ENCODE measurements around the gene GPR146. TPM values are rescaled to one million over a fixed set of nuclear protein-coding genes. Genes with fewer than 3 reads are reported as not detected.

The GPR146 gene
- total and polyA plus RNA-seq, 7 donors: 3.0 to 33.5 (median 10.8) TPM

- peaks cover 0 to 58% (median 51%) of the 10 kb centered on the region in 4 donors for H3K4me1 ChIP-seq
- no peak overlapping the region for H3K4me3 ChIP-seq
- peak overlapping the region; percentile 71 to 78 (median 76) for H3K27ac ChIP-seq
- DNase-seq: no peak
- WGBS, 2 donors: 88 to 91% methylated on average over 22 of the region's 22 CpGs
- H3K36me3 ChIP-seq: no peaks in the 10 kb centered on the region
- TF ChIP-seq POLR2A (IDR thresholded peaks at IDR 0.05): no peak
- TF ChIP-seq POLR2AphosphoS5 (IDR thresholded peaks at IDR 0.05): no peak
- TF ChIP-seq EP300 (IDR thresholded peaks at IDR 0.05): no peak
- TF ChIP-seq CTCF (IDR thresholded peaks at IDR 0.05): no peak
- H3K9me3 ChIP-seq: no peaks in the 10 kb centered on the region
- H3K27me3 ChIP-seq: no peaks in the 10 kb centered on the region
- intact Hi-C loops (cut with DNase I): no loop called here
Measured at GRCh38 chr7:1050956-1051690, 6.8 kb downstream of the GPR146 start.

GRCh38 chr7:1052031-1052818 is 7.9 kb downstream of the GPR146 start:
- Histone ChIP-seq H3K4me3 (no peak overlapping the region), H3K27ac (peak overlapping the region; percentile 71 to 78 (median 76)), H3K9me3 (no peaks in the 10 kb centered on the region), H3K36me3 (no peaks in the 10 kb centered on the region), H3K4me1 (peaks cover 0 to 62% (median 55%) of the 10 kb centered on the region in 4 donors), H3K27me3 (no peaks in the 10 kb centered on the region)
- 76 to 81% methylated on average over 20 of the region's 20 CpGs for whole genome bisulfite sequencing, 2 donors
- TF ChIP-seq CTCF (IDR thresholded peaks at IDR 0.05) (no peak), POLR2A (IDR thresholded peaks at IDR 0.05) (no peak), EP300 (IDR thresholded peaks at IDR 0.05) (no peak), POLR2AphosphoS5 (IDR thresholded peaks at IDR 0.05) (no peak)
- no peak for DNase-seq
- intact Hi-C loops (cut with DNase I): no loop called here

- TF ChIP-seq CTCF (IDR thresholded peaks at IDR 0.05) (no peak), POLR2AphosphoS5 (IDR thresholded peaks at IDR 0.05) (peak in 2 of 4 donors; percentile 11 to 43), POLR2A (IDR thresholded peaks at IDR 0.05) (no peak)
- Histone ChIP-seq H3K27me3 (no peaks in the 10 kb centered on the region), H3K36me3 (peaks cover 0 to 8% (median 0%) of the 10 kb centered on the region in 4 donors), H3K4me3 (no peak overlapping the region), H3K9me3 (no peaks in the 10 kb centered on the region), H3K4me1 (peaks cover 0 to 62% (median 55%) of the 10 kb centered on the region in 4 donors), H3K27ac (peak overlapping the region; percentile 71 to 78 (median 76))
- no peak for DNase-seq
- intact Hi-C loops (cut with DNase I): no loop called here
- WGBS, 2 donors: 73 to 86% methylated on average over 17 of the region's 17 CpGs
Measured at GRCh38 chr7:1053002-1053411, 8.7 kb downstream of the GPR146 start.

- 87 to 92% methylated on average over 17 of the region's 17 CpGs for WGBS, 2 donors
- intact Hi-C loops (cut with DNase I): no loop called here
- Histone ChIP-seq H3K27me3 (no peaks in the 10 kb centered on the region), H3K4me3 (peak overlapping the region in 1 of 4 donors; percentile 35), H3K27ac (peak overlapping the region; percentile 71 to 78 (median 76)), H3K4me1 (peaks cover 0 to 62% (median 55%) of the 10 kb centered on the region in 4 donors), H3K9me3 (no peaks in the 10 kb centered on the region), H3K36me3 (peaks cover 0 to 17% (median 0%) of the 10 kb centered on the region in 4 donors)
- no peak for TF ChIP-seq POLR2AphosphoS5 (IDR thresholded peaks at IDR 0.05)
- TF ChIP-seq CTCF (IDR thresholded peaks at IDR 0.05): no peak
- TF ChIP-seq POLR2A (IDR thresholded peaks at IDR 0.05): no peak
- no peak for TF ChIP-seq EP300 (IDR thresholded peaks at IDR 0.05)
- no peak for DNase-seq
Measured at GRCh38 chr7:1053816-1054370, 9.5 kb downstream of the GPR146 start.
